Smooth muscle cell (in vitro differentiated cells): ENCODE data around the gene SPINK1. TPM values are rescaled to one million over a fixed set of nuclear protein-coding genes. Genes with fewer than 3 reads are reported as not detected.

ENCODE experiments used
- DNase-seq: peaks from one replicate; lab custom pipeline; 2025; ENCODE audit not compliant: unreplicated experiment; lab: John Stamatoyannopoulos, UW
- H2AFZ ChIP-seq: fragments of 200-600 bp; sonication (generic); 2 replicates; pipeline ENCODE4 v1.6.0; 2016; ENCODE audit warnings: antibody characterized with exemption, low read depth, mild to moderate bottlenecking
- H3F3A ChIP-seq: fragments of 200-600 bp; sonication (generic); 2 replicates; pipeline ENCODE4 v1.6.0; 2017; ENCODE audit warnings: antibody characterized with exemption, low read depth
- H3K27ac ChIP-seq: fragments of 200-600 bp; sonication (generic); 2 replicates; pipeline ENCODE4 v1.5.1; 2016; ENCODE audit warnings: low read depth, mild to moderate bottlenecking
- H3K27me3 ChIP-seq: fragments of 200-600 bp; sonication (generic); 2 replicates; pipeline ENCODE4 v1.6.1; 2016; ENCODE audit warnings: low read depth, mild to moderate bottlenecking
- H3K36me3 ChIP-seq: fragments of 200-600 bp; sonication (generic); 2 replicates; pipeline ENCODE4 v1.5.1; 2016; ENCODE audit warnings: low read depth
- H3K4me1 ChIP-seq: fragments of 200-600 bp; sonication (generic); 2 replicates; pipeline ENCODE4 v1.5.1; 2016; ENCODE audit warnings: low read depth
- H3K4me2 ChIP-seq: fragments of 200-600 bp; sonication (generic); 2 replicates; pipeline ENCODE4 v1.6.0; 2016; ENCODE audit warnings: mild to moderate bottlenecking
- H3K4me3 ChIP-seq: fragments of 200-600 bp; sonication (generic); 2 replicates; pipeline ENCODE4 v1.5.1; 2016; ENCODE audit warnings: mild to moderate bottlenecking
- H3K79me2 ChIP-seq: fragments of 200-600 bp; sonication (generic); 2 replicates; pipeline ENCODE4 v1.6.0; 2016; ENCODE audit warnings: low read depth, mild to moderate bottlenecking
- H3K9ac ChIP-seq: fragments of 200-600 bp; sonication (generic); 2 replicates; pipeline ENCODE4 v1.6.0; 2016; ENCODE audit warnings: low read depth
- H3K9me3 ChIP-seq: fragments of 200-600 bp; sonication (generic); replicated peaks from 2 replicates; pipeline ENCODE4 v1.5.1; 2016; ENCODE audit warnings: low read depth
- H4K20me1 ChIP-seq: fragments of 200-600 bp; sonication (generic); 2 replicates; pipeline ENCODE4 v1.6.0; 2016; ENCODE audit warnings: low read depth
- WGBS: methylation state at CpG from one replicate; pipeline ENCODE4 v1.1.7; 2016; ENCODE audit warnings: low lambda C conversion rate; 5-methylcytosine and 5-hydroxymethylcytosine counted together
- polyA plus RNA-seq: library from polyadenylated mRNA; unstranded; fragments of >200 nt; fragmentation: Nextera tagmentation; extraction: Ambion mirVana; gene quantifications from 2 replicates; pipeline ENCODE4 v1.2.1, GENCODE V29; 2016
- total RNA-seq: library from RNA; depleted of rRNA; stranded (reverse); fragments of >200 nt; gene quantifications from 2 replicates; pipeline ENCODE4 v1.2.3, GENCODE V29; 2014
- TF ChIP-seq, protein P1 (sequence below): fragments of 200-600 bp; sonication (generic); IDR thresholded peaks from 2 replicates; pipeline ENCODE4 v1.5.1; 2017; ENCODE audit warnings: borderline replicate concordance, mild to moderate bottlenecking, antibody characterized with exemption; ENCODE audit not compliant: insufficient read depth, poor library complexity, severe bottlenecking

The SPINK1 gene
- total and polyA plus RNA-seq, 2 experiments from 2014 or later, result 0.69 TPM; not detected in 1

DNA sequence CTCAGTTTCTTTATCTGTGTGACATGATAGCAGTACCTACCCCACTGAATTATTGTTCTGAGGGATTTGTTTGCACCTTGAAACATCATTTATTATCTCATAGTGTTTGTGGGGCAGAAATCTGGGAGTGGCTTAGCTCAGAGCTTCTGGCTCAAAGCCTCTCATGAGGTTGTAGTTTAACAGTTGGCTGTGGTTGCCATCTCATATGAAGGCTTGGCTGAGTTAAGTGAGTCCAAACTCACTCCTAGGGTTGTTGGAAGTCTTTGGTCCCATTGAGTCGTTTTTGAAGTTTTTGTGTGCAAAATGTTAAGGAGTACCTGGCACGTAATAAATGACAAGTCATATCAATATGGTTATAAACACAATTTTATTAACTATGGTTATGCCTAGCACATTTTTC is 45.3 kb downstream of the SPINK1 start:
- WGBS, result 88% methylated on average over 2 of the region's 2 CpGs

DNA sequence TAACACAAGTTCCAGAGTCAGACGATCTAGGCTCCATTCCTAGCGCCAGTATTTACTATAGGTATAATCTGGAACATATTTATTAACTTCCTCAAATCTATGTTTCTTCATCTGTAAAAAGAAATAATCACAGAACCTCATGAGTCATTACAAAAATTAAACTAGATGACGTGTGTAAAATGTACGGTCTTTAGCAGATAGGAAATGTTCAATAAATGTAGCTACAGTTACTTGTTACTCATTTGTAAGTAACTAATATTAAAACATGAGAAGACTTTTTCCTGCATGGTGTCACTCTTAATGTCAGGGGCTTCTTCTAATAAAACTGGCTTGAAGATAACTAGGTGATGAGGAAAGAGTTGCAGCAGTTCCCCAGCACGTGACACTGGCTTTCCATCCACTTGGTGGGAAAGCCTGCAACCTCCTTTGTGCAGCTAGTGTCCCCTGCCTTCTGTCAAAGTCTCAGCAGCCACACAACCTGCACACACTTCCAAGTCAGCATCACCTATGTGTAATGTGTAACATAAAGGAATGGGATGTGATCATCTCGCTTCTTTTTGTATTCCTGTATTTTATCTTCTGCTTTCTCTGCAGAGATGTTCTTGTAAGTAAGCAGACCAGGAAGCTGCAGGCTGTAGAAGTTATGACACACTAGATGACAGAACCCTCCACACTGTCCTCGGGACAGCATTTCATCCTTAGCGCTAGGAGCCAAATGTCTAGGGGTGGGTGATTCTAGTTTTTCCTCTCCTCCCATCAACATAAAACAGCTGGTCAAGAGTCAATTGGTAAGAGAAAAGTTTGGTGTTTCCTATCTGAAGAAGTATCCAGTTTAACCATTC is 47.1 kb downstream of the SPINK1 start:
- no peak overlapping the region for H3K4me2 ChIP-seq

More for the DNA sequence above, 45.3 kb downstream of the SPINK1 start:
- no peak overlapping the region for H3K4me3 ChIP-seq
- H3K9ac ChIP-seq, result no peak overlapping the region
- H3K9me3 ChIP-seq, result no peaks in the 10 kb centered on the region
- no peak overlapping the region for H2AFZ ChIP-seq
- H3K27me3 ChIP-seq, result no peaks in the 10 kb centered on the region
- no peak overlapping the region for H3K4me2 ChIP-seq
- H3K27ac ChIP-seq, result no peak overlapping the region
- TF ChIP-seq, protein P1, sequence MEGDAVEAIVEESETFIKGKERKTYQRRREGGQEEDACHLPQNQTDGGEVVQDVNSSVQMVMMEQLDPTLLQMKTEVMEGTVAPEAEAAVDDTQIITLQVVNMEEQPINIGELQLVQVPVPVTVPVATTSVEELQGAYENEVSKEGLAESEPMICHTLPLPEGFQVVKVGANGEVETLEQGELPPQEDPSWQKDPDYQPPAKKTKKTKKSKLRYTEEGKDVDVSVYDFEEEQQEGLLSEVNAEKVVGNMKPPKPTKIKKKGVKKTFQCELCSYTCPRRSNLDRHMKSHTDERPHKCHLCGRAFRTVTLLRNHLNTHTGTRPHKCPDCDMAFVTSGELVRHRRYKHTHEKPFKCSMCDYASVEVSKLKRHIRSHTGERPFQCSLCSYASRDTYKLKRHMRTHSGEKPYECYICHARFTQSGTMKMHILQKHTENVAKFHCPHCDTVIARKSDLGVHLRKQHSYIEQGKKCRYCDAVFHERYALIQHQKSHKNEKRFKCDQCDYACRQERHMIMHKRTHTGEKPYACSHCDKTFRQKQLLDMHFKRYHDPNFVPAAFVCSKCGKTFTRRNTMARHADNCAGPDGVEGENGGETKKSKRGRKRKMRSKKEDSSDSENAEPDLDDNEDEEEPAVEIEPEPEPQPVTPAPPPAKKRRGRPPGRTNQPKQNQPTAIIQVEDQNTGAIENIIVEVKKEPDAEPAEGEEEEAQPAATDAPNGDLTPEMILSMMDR, result no peak
- no peak for DNase-seq
- H3K79me2 ChIP-seq, result peaks cover under 1% of the 10 kb centered on the region
- H3F3A ChIP-seq, result peaks cover 4% of the 10 kb centered on the region
- peaks cover 10% of the 10 kb centered on the region for H3K4me1 ChIP-seq
- H3K36me3 ChIP-seq, result no peaks in the 10 kb centered on the region
- H4K20me1 ChIP-seq, result no peaks in the 10 kb centered on the region

DNA sequence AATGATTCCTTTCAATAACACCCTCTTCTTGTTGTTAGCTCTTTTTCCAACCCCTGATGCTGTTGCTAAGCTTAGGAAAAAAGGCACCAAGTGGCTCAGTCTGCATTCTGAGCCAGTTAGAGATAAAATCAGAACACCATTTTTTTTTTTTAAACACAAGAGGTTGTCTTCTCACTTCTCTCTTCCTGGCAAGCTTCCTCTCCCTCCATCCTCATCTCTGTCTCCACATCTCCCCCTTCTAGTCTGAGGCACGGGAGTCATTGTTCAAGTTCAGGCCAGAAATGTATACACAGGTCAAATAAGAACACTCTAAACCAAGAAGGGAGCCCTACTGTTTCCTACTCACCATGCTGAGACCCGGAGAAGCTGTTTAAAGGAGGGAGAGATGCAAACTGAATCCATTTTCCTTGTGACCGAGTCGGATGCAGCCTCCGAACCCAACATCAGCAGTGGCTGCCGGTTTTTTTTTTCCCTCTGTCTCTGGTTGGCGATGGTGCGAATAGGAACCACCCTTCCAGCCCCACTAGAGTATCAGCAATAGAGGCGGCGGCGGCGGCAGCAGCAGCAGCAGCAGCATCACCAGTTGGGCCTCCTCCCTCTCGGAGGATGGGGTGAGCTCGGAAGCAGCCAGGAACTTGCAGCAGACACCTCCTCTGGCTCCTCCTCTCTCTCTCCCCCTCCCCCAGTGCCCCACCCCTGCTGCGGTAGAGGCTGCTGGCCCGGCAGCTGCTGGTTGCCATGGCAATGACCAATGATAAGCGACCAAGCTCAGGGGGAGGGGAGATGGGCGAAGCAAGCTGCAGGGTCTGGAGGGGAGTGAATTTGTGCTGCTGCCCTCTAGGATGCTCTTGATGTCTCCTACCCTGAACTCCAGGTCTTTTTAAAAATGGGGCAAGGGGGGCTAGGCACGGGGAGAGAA is 49.1 kb downstream of the SPINK1 start, which contains the start of gene JAKMIP2:
Gene JAKMIP2, minus strand, starts transcription at position 619 of the 919 bp plus-strand sequence. CDS start 110,922 bp downstream, outside the sequence.
- H2AFZ ChIP-seq, result peak within 1 kb of the TSS; percentile 96
- no peaks in the 10 kb centered on the region for H3K9me3 ChIP-seq
- peak within 1 kb of the TSS; percentile 87 for H3K4me2 ChIP-seq
- H3K79me2 ChIP-seq, result peaks cover 9% of the 10 kb centered on the region
- peak within 1 kb of the TSS; percentile 53 for H3K4me3 ChIP-seq
- H3F3A ChIP-seq, result peaks cover 4% of the 10 kb centered on the region
- TF ChIP-seq, protein P1, result no peak
- no peaks in the 10 kb centered on the region for H3K36me3 ChIP-seq
- no peaks in the 10 kb centered on the region for H4K20me1 ChIP-seq
- 2% methylated on average over 19 of the region's 19 CpGs for WGBS
- peak; percentile 11 for DNase-seq
- H3K27me3 ChIP-seq, result no peaks in the 10 kb centered on the region
- H3K4me1 ChIP-seq, result peaks cover 28% of the 10 kb centered on the region
- no peak within 1 kb of the TSS for H3K27ac ChIP-seq
- no peak within 1 kb of the TSS for H3K9ac ChIP-seq

More for the DNA sequence above, 47.1 kb downstream of the SPINK1 start:
- H4K20me1 ChIP-seq, result no peaks in the 10 kb centered on the region
- no peak overlapping the region for H3K27ac ChIP-seq
- DNase-seq, result no peak
- H3K36me3 ChIP-seq, result no peaks in the 10 kb centered on the region
- peaks cover 9% of the 10 kb centered on the region for H3K79me2 ChIP-seq
- H3K4me1 ChIP-seq, result peaks cover 27% of the 10 kb centered on the region
- peaks cover 4% of the 10 kb centered on the region for H3F3A ChIP-seq
- H2AFZ ChIP-seq, result peak overlapping the region; percentile 46
- H3K4me3 ChIP-seq, result no peak overlapping the region
- TF ChIP-seq, protein P1, result no peak
- no peak overlapping the region for H3K9ac ChIP-seq
- WGBS, result 53% methylated on average over 8 of the region's 8 CpGs
- H3K9me3 ChIP-seq, result no peaks in the 10 kb centered on the region
- no peaks in the 10 kb centered on the region for H3K27me3 ChIP-seq
